ENCODE measurements around the gene NAP1L1. TPM values are rescaled to one million over a fixed set of nuclear protein-coding genes. Genes with fewer than 3 reads are reported as not detected.
A peak's percentile ranks its signal among the peaks of the same experiment; 100 is the strongest.

NAP1L1 gene
- total RNA-seq, 1 experiment from 2014 or later = 493 TPM

DNA sequence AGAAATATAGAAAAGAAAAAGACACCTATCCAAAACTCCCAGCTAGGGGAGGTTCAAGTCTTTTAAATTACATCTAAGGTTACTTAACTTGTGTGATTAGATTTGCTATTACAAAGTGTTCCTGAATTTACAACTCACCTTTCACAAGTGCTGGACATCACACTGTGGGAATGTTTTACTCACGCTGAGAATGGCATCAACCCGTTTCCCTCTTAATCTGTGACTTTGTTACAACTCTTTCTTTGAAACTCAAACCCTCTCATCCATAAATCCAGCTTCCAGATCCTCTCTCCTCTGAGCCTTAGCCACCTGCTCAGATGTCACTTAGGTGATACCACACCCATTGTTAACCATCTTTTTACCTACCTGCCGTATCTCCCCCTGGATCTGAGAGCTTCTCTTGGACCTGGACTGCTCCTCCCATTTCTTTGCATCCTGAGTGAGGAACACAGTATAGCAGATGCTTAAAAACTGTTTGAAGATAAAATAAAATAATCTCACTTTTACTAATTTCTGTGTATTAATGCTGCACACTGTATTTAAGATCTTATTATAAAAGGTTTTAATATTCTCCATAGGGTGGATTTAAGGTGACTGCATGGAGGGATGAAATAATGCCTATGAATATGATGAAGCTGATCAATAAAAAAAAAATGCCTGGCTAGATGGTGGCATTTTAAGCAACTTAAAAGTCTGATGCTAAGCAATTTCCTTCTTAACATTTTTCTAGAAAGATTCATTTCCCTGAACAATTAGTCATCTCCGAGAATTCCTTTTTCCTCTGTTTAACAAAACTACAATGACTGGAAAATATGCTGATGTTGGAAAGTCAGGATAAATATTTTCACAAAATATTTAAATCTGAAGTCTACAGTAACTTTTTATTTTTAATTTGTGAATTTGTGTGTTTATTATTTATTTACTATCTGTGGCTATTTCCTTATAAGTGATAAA lies 39.1 kb upstream of the NAP1L1 start:
- Mint-ChIP-seq H3K4me3 (ENCODE audit: unreplicated experiment) (no peak overlapping the region), H3K4me1 (ENCODE audit: insufficient read depth, unreplicated experiment) (peaks cover 12% of the 10 kb centered on the region), H3K27me3 (ENCODE audit: insufficient read depth, unreplicated experiment) (no peaks in the 10 kb centered on the region), H3K36me3 (ENCODE audit: insufficient read depth, unreplicated experiment) (peaks cover 6% of the 10 kb centered on the region), H3K9me3 (ENCODE audit: unreplicated experiment) (no peaks in the 10 kb centered on the region), H3K27ac (ENCODE audit: low read depth, unreplicated experiment) (peak overlapping the region; percentile 14)
- ChIA-PET CTCF (interaction anchor here (0.5 to 0.7 kb wide), 2 partner anchors 28 to 138 kb away, joined by 3 to 4 read pairs; no protein-coding TSS in a partner anchor), POLR2A (interaction anchor here (1.2 kb wide), 1 partner anchor 162 kb away, joined by 5 read pairs; no protein-coding TSS in a partner anchor)
- DNase-seq (ENCODE audit: unreplicated experiment) = no peak
- no TSS peak for BruUV-seq (replicated peaks)
- intact Hi-C loops (cut with micrococcal nuclease) = no loop called here
- TF ChIP-seq, protein P1, sequence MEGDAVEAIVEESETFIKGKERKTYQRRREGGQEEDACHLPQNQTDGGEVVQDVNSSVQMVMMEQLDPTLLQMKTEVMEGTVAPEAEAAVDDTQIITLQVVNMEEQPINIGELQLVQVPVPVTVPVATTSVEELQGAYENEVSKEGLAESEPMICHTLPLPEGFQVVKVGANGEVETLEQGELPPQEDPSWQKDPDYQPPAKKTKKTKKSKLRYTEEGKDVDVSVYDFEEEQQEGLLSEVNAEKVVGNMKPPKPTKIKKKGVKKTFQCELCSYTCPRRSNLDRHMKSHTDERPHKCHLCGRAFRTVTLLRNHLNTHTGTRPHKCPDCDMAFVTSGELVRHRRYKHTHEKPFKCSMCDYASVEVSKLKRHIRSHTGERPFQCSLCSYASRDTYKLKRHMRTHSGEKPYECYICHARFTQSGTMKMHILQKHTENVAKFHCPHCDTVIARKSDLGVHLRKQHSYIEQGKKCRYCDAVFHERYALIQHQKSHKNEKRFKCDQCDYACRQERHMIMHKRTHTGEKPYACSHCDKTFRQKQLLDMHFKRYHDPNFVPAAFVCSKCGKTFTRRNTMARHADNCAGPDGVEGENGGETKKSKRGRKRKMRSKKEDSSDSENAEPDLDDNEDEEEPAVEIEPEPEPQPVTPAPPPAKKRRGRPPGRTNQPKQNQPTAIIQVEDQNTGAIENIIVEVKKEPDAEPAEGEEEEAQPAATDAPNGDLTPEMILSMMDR (IDR thresholded peaks at IDR 0.05; ENCODE audit: unreplicated experiment) = no peak

DNA sequence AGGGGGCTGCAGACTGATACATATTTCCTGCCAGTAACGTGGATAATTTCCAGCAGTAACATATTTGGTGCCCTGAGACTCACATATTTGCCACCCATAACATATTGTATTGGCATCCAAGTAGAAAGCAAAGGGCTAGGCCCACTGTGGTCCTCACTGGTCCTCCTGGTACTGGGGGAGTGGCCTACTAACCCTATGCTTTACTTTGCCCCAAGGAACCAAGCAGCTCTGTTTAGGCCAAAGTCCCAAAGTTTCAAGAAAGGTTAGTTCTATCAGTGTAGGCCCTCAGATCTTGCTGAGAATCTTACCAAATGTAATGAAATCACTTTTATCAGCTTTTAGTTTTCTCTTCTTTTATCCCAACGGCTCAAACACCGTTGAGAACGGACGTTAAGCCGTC lies 35.4 kb upstream of the NAP1L1 start:
- POLR2A ChIA-PET = interaction anchor here (0.7 kb wide), 1 partner anchor 26 kb away, joined by 3 read pairs; no protein-coding TSS in a partner anchor
- DNase-seq (ENCODE audit: unreplicated experiment) = no peak
- CTCF ChIA-PET = interaction anchor here (0.6 kb wide), 1 partner anchor 452 kb away, joined by 3 read pairs; no protein-coding TSS in a partner anchor
- no peaks in the 10 kb centered on the region for H3K27me3 Mint-ChIP-seq (ENCODE audit: insufficient read depth, unreplicated experiment)
- intact Hi-C loops (cut with micrococcal nuclease) = no loop called here
- TF ChIP-seq, protein P1 (IDR thresholded peaks at IDR 0.05; ENCODE audit: unreplicated experiment) = no peak
- no TSS peak for BruUV-seq (replicated peaks)
- peaks cover 12% of the 10 kb centered on the region for H3K4me1 Mint-ChIP-seq (ENCODE audit: insufficient read depth, unreplicated experiment)
- H3K9me3 Mint-ChIP-seq (ENCODE audit: unreplicated experiment) = no peaks in the 10 kb centered on the region
- no peaks in the 10 kb centered on the region for H3K36me3 Mint-ChIP-seq (ENCODE audit: insufficient read depth, unreplicated experiment)
- H3K27ac Mint-ChIP-seq (ENCODE audit: low read depth, unreplicated experiment) = no peak overlapping the region
- no peak overlapping the region for H3K4me3 Mint-ChIP-seq (ENCODE audit: unreplicated experiment)

DNA sequence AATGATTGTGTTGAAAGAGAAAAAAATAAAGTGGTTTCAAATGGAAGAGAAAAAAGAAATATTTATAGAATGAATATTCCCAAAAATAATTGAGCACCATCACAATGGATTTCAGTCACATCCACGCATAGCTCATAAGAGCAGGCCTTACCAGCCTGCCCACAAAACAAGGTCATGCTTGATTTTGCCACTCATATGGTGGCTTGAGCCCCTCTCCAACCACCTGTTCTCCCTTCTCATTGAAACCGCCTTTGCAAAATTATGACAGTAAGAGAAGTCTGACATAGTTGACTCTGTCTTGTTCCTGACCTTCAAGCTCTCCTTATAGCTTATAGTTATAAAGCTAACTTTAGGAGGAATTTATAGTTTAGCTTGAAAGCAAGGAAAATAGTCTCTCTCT lies 33.3 kb upstream of the NAP1L1 start:
- Mint-ChIP-seq H3K27me3 (ENCODE audit: insufficient read depth, unreplicated experiment) (no peaks in the 10 kb centered on the region), H3K4me3 (ENCODE audit: unreplicated experiment) (no peak overlapping the region), H3K9me3 (ENCODE audit: unreplicated experiment) (no peaks in the 10 kb centered on the region), H3K27ac (ENCODE audit: low read depth, unreplicated experiment) (no peak overlapping the region), H3K36me3 (ENCODE audit: insufficient read depth, unreplicated experiment) (no peaks in the 10 kb centered on the region), H3K4me1 (ENCODE audit: insufficient read depth, unreplicated experiment) (no peaks in the 10 kb centered on the region)
- BruUV-seq (replicated peaks) = no TSS peak
- intact Hi-C loops (cut with micrococcal nuclease) = no loop called here
- ChIA-PET CTCF (interaction anchor here (0.6 kb wide), 1 partner anchor 52 kb away, joined by 4 read pairs; no protein-coding TSS in a partner anchor), POLR2A (no interaction called here)
- TF ChIP-seq, protein P1 (IDR thresholded peaks at IDR 0.05; ENCODE audit: unreplicated experiment) = no peak
- no peak for DNase-seq (ENCODE audit: unreplicated experiment)

DNA sequence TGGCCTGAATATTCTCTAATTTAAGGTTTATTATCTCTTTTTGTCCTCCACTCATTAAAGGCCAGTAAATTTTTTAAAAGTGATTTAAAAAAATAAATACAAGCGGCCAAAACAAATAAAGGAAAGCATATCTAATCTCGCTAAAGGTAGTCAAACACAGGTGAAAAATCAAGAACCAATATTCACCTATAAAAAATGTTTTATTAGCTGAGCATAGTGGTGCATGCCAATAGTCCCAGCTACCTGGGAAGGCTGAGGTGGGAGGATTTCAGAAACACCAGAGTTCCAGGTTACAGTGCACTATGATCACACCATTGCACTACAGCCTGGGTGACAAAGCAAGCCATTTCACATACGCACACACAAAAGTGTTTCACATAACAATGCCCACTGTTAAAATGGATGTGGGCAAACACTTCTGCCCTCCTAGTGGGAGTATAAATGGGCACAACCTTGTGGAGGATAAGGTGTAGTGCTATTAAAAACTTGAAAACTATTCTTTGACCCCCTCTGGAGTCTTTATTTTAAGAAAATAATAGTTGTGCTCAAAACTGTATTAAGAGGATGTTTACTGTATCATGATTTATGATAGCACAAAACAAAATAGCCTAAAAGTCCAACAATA lies 32.7 kb upstream of the NAP1L1 start:
- Mint-ChIP-seq H3K4me3 (ENCODE audit: unreplicated experiment) (no peak overlapping the region), H3K4me1 (ENCODE audit: insufficient read depth, unreplicated experiment) (no peaks in the 10 kb centered on the region), H3K36me3 (ENCODE audit: insufficient read depth, unreplicated experiment) (no peaks in the 10 kb centered on the region), H3K27ac (ENCODE audit: low read depth, unreplicated experiment) (no peak overlapping the region), H3K27me3 (ENCODE audit: insufficient read depth, unreplicated experiment) (no peaks in the 10 kb centered on the region), H3K9me3 (ENCODE audit: unreplicated experiment) (no peaks in the 10 kb centered on the region)
- TF ChIP-seq, protein P1 (IDR thresholded peaks at IDR 0.05; ENCODE audit: unreplicated experiment) = no peak
- intact Hi-C loops (cut with micrococcal nuclease) = no loop called here
- ChIA-PET CTCF (interaction anchor here (0.6 kb wide), 1 partner anchor 53 kb away, joined by 4 read pairs; no protein-coding TSS in a partner anchor), POLR2A (no interaction called here)
- DNase-seq (ENCODE audit: unreplicated experiment) = no peak
- no TSS peak for BruUV-seq (replicated peaks)

Data from MCF 10A (cell line).